Renal cortical epithelial cell (primary cell): ENCODE measurements around the gene BCORL1. TPM values are rescaled to one million over a fixed set of nuclear protein-coding genes. Genes with fewer than 3 reads are reported as not detected.

ENCODE experiments used
- DNase-seq: peaks from one replicate; pipeline ENCODE4 v3.0.0-alpha.2; 2011; ENCODE audit warnings: low read depth
- total RNA-seq: library from RNA; depleted of rRNA; stranded (reverse); fragments of >200 nt; gene quantifications from 2 replicates; pipeline ENCODE4 v1.2.3, GENCODE V29; 2014

The BCORL1 gene
- total RNA-seq, 1 donor from 2014 or later = 9.4 TPM

DNA sequence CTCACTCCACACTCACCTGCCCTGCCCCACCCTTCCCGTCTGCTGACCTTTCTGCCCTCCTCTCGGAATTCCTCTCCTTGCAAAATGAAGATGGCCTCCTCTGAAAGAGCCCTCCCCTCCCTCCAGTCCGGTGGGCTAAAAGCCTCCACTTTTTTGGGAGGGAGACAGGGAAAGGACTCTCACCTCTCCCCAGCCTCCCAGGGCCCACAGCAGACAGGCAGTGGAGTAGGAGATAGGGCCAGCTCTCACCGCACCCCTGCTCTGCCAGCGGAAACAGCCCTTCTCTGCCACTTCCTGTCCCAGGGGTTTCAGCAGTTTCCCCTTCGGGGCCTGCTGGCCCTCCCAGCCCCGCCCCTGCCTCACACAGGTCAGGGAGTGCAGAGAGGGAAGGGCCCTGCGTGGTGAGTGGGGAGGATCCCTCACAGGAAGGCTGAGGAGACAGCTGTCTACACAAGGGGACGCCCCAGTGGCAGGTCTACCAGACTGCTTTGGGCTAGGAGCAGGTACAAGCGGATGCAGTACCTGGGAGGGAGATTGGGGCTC, 109.6 kb downstream of the BCORL1 start:
- no peak for DNase-seq

GRCh38 chrX:130093271-130093670, 110.8 kb downstream of the BCORL1 start:
- DNase-seq = no peak

- no peak for DNase-seq
Observed at GRCh38 chrX:130094696-130095095, 112.3 kb downstream of the BCORL1 start.

GRCh38 chrX:130095249-130096030, 113.0 kb downstream of the BCORL1 start:
- DNase-seq = no peak

DNA sequence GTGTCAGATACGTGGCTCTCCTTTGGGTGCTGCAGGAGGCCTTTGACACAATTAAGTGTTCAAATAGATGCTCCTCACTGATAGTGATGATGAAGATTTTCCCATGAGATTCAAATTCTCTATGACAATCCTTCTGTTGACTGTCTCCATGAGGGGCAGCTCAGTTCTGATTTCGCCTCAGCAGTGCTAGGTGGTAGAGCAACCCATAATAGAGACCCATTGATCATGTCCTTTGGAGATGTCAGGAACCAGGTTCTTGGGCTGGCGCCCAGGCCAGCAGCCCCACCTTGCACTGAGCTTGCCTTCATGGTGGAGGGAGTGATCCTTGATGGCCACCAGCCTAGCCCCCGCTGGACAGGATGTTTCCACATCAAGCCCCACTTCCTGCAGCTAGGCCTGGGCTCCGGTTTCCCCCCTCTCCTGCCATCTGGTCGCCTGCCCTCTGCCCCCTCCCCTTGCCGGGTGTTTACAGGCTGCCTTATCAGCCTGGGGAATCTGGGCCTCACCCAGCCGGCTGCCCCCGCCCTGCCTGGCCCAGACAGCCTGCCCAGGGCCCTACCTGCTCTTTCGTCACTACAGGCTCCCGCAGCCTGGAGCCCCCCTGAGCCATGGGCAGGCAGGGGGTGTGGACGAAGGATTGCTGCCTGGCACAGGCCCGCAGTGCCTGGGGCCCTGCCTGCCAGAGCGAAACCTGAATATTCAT, 115.2 kb downstream of the BCORL1 start:
- DNase-seq = no peak

- peak; percentile 18 for DNase-seq
Observed at GRCh38 chrX:130098210-130098552, 115.7 kb downstream of the BCORL1 start.

DNA sequence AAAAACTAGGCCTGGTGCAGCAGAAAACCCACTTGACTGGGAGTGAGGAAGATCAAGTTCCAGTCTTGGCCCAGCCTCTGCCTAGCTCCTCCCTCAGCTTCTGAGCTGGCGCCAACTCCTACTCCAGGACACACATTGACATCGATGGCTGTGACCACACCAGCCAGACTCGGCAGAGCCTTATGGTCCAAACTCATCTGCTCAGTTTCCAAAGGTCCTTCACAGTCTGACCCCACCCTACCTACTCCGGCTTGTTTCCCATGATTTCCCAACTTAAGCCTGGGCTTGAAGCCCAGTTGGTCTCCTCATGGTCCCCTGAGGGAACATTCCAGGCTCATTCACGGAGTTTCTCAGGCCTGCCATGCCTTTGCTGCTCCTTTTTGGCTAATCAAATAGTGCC, 117.7 kb downstream of the BCORL1 start:
- no peak for DNase-seq

GRCh38 chrX:130103605-130104004, 121.2 kb downstream of the BCORL1 start:
- no peak for DNase-seq

DNA sequence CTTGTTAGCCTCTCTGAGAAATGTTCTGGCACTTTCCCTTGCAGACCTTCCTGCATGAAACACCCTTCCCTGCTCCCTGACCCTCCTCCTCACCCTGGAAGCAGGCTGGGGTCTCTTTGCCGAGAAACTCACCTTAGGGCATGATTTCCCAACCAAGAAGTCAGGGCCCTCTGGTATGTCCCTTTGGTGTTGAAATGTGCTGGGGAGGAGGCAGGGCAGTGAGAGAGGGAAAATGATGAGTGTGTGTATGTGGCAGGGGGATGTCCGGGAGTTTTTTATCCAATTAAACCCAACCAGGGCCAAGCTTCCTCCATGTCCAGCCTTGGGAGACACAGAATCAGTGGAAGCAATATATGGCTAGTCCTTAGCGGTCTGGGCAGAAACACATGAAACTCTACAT, 122.8 kb downstream of the BCORL1 start:
- DNase-seq = peak; percentile 33

DNA sequence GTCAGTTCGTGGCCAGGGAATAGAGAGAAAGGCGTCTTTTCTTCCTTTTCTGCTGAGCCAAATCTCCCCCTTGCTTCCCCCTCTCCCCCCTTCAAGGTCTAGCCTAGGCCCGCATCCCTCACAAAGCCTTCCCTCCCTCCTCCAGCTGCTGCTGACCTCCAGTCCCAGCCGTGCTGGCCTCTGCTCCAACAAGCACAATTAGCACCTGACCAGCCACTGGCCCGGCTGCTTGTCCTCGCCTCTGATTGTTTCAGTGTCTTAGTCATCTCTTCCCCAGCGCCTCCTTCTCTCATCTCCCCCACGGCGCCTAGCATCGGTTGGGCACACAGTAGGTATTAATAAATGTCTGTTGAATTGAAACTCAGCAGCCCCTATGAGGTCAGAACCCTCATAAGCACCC, 123.6 kb downstream of the BCORL1 start:
- DNase-seq = no peak

Other genes starting within 250 kb of the BCORL1 start
- gene XPNPEP2, start 243.7 kb upstream of the BCORL1 start, total RNA-seq = not detected in 2 replicates
- gene SASH3, start 202.7 kb upstream of the BCORL1 start, total RNA-seq = not detected in 2 replicates
- gene ZDHHC9, start 138.7 kb upstream of the BCORL1 start, total RNA-seq = 22.6 and 23.4 TPM in 2 replicates
- gene UTP14A, start 76.5 kb upstream of the BCORL1 start, total RNA-seq = 24.4 and 25.9 TPM in 2 replicates
- gene ELF4, start 127.9 kb downstream of the BCORL1 start, total RNA-seq = 22.7 and 23.3 TPM in 2 replicates
- 22.1 and 60.4 TPM in 2 replicates for gene AIFM1, start 183.2 kb downstream of the BCORL1 start, total RNA-seq
- gene RAB33A, start 189.3 kb downstream of the BCORL1 start, total RNA-seq = 0.15 and 1.4 TPM in 2 replicates